ENCODE measurements around the gene KCNF1.

Gene KCNF1

DNA sequence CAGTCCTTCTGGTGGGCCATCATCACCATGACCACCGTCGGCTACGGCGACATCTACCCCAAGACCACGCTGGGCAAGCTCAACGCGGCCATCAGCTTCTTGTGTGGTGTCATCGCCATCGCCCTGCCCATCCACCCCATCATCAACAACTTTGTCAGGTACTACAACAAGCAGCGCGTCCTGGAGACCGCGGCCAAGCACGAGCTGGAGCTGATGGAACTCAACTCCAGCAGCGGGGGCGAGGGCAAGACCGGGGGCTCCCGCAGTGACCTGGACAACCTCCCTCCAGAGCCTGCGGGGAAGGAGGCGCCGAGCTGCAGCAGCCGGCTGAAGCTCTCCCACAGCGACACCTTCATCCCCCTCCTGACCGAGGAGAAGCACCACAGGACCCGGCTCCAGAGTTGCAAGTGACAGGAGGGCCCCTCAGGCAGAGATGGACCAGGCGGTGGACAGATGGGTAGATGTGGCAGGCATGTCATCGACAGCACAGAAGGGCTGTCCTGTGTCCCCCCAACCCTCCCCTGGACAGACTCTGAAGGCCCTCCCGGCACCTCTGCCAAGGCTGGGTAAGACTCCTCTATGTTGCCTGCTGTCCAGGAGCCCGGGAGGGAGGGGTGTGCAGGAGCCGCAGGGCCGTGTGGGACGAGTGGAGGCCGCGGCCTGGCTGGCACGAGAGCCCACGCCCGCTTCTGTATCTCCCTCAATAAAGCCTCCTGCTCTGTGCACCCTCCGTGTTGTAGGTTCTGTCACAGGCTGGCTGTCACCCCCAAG, 2.0 kb downstream of the KCNF1 start:
- no peak overlapping the region for H3K4me3 ChIP-seq (ENCODE audit: low read depth, low read length)
- TF ChIP-seq MYC (IDR thresholded peaks at IDR 0.05; ENCODE audit: low read depth, low read length) (no peak), POLR2A (IDR thresholded peaks at IDR 0.05; ENCODE audit: extremely low read depth, insufficient read length) (no peak)
- TF ChIP-seq, protein P1, sequence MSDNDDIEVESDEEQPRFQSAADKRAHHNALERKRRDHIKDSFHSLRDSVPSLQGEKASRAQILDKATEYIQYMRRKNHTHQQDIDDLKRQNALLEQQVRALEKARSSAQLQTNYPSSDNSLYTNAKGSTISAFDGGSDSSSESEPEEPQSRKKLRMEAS (IDR thresholded peaks at IDR 0.05; ENCODE audit: low read depth, low read length) = no peak
- TF ChIP-seq, protein P2, sequence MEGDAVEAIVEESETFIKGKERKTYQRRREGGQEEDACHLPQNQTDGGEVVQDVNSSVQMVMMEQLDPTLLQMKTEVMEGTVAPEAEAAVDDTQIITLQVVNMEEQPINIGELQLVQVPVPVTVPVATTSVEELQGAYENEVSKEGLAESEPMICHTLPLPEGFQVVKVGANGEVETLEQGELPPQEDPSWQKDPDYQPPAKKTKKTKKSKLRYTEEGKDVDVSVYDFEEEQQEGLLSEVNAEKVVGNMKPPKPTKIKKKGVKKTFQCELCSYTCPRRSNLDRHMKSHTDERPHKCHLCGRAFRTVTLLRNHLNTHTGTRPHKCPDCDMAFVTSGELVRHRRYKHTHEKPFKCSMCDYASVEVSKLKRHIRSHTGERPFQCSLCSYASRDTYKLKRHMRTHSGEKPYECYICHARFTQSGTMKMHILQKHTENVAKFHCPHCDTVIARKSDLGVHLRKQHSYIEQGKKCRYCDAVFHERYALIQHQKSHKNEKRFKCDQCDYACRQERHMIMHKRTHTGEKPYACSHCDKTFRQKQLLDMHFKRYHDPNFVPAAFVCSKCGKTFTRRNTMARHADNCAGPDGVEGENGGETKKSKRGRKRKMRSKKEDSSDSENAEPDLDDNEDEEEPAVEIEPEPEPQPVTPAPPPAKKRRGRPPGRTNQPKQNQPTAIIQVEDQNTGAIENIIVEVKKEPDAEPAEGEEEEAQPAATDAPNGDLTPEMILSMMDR (IDR thresholded peaks at IDR 0.05; ENCODE audit: low read depth, low read length) = no peak
- no peak for DNase-seq (ENCODE audit: low read depth)

DNA sequence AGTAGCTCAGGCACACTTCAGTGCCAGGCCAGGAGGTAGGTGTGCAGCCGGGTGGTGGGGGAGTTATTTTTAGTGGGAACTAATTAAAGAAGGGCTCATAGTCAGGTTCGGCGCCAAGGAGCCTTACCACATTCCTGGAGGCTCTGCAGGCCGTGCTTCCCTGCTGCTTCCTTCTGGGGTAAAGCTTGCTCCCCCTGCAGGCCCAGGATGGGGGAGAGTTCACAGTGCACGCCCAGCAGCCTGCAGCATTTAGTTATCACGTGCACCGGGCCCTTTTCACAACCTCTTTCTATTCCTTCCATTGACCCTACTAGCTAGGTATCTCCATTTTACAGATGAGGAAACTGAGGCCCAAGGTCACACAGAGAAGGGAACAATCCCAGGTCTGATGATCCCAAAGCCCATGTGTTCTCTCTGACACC, 2.5 kb downstream of the KCNF1 start:
- DNase-seq (ENCODE audit: low read depth) = peak; percentile 49
- TF ChIP-seq, protein P2 (IDR thresholded peaks at IDR 0.05; ENCODE audit: low read depth, low read length) = peak; percentile 55
- TF ChIP-seq POLR2A (IDR thresholded peaks at IDR 0.05; ENCODE audit: extremely low read depth, insufficient read length) = no peak
- no peak for TF ChIP-seq MYC (IDR thresholded peaks at IDR 0.05; ENCODE audit: low read depth, low read length)
- TF ChIP-seq, protein P1 (IDR thresholded peaks at IDR 0.05; ENCODE audit: low read depth, low read length) = no peak
- no peak overlapping the region for H3K4me3 ChIP-seq (ENCODE audit: low read depth, low read length)

DNA sequence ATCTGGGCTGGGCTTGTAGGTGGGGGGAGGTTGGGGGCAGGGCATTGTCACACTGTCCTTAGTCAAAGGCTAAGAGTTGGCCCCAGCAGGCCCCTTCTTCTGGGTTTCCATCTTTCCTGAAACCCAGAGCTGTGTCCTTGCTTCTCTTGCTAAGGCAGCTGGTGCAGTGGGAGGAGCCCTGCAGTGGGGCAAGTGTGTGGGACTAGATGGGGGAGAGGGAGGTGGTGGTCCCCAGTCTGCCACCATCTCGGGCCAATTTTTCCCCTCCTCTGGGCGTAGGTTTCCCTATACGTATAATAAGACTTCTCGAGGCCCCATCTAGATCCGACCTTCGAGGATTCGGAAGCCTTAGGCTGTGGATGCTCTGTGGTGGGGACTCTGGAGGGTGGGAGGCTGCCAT, 3.5 kb downstream of the KCNF1 start:
- no peak overlapping the region for H3K4me3 ChIP-seq (ENCODE audit: low read depth, low read length)
- TF ChIP-seq POLR2A (IDR thresholded peaks at IDR 0.05; ENCODE audit: extremely low read depth, insufficient read length) = no peak
- TF ChIP-seq, protein P1 (IDR thresholded peaks at IDR 0.05; ENCODE audit: low read depth, low read length) = no peak
- TF ChIP-seq, protein P2 (IDR thresholded peaks at IDR 0.05; ENCODE audit: low read depth, low read length) = no peak
- no peak for TF ChIP-seq MYC (IDR thresholded peaks at IDR 0.05; ENCODE audit: low read depth, low read length)
- DNase-seq (ENCODE audit: low read depth) = no peak

DNA sequence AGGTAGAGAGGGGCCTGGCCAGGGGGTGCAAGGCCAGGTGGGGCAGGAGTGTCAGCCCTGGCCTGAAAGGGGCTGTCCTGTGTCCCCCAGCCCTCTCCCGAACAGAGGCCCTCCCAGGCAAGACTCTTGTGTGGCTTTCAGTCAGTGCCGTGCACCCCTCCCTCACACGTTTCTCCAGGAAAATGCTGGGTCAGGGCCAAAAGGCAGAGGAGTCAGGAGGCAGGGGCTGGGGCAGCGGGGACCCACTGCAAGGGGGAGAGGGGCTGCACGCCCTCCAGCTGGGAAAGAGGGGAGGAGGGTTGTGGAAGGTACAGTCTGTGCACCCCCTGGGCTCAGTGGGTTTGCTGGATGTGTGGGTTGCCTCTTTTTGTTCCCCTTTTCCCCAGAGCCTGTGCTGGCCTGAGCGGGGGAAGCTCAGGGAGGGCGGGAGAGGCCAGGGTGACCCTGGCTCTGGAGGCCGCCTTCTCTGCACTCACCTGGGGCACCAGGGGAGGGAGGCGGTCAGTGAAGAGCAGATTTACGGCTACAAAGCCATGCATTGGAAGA, 4.1 kb downstream of the KCNF1 start:
- TF ChIP-seq POLR2A (IDR thresholded peaks at IDR 0.05; ENCODE audit: extremely low read depth, insufficient read length) (no peak), MYC (IDR thresholded peaks at IDR 0.05; ENCODE audit: low read depth, low read length) (no peak)
- TF ChIP-seq, protein P2 (IDR thresholded peaks at IDR 0.05; ENCODE audit: low read depth, low read length) = no peak
- TF ChIP-seq, protein P1 (IDR thresholded peaks at IDR 0.05; ENCODE audit: low read depth, low read length) = no peak
- no peak overlapping the region for H3K4me3 ChIP-seq (ENCODE audit: low read depth, low read length)
- DNase-seq (ENCODE audit: low read depth) = no peak

DNA sequence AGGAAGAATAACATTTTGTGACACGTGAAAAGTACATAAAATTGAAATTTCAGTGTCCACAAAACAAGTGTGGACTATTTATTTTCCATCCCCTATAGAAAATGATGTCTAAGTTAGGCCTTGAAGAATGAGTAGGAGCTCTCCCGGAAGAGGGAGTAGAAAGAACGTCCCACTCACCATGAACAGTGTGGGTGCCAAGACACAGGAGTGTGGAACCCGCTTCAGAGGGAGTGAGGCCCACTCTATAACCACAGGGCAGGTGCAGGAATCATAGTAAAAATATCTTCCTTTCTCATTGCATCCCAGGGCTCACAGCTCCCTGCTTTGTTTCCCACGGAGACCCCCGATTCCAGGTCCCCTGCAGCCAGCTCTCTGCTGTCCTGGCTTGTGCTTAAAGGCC, 5.2 kb downstream of the KCNF1 start:
- TF ChIP-seq, protein P1 (IDR thresholded peaks at IDR 0.05; ENCODE audit: low read depth, low read length) = no peak
- TF ChIP-seq POLR2A (IDR thresholded peaks at IDR 0.05; ENCODE audit: extremely low read depth, insufficient read length) (no peak), MYC (IDR thresholded peaks at IDR 0.05; ENCODE audit: low read depth, low read length) (no peak)
- TF ChIP-seq, protein P2 (IDR thresholded peaks at IDR 0.05; ENCODE audit: low read depth, low read length) = no peak
- DNase-seq (ENCODE audit: low read depth) = no peak
- H3K4me3 ChIP-seq (ENCODE audit: low read depth, low read length) = no peak overlapping the region

Measured in NB4 (cell line).